ENCODE data around the gene SLC35E2B. TPM values are rescaled to one million over a fixed set of nuclear protein-coding genes. Genes with fewer than 3 reads are reported as not detected.
"Not testable (repeated sequence)": the region's sequence is repeated elsewhere in the genome, so short reads cannot be mapped to it uniquely, and the experiment has no call there.

The SLC35E2B gene
- 10 to 100 TPM; 18.4 to 22.1 TPM for total RNA-seq

DNA sequence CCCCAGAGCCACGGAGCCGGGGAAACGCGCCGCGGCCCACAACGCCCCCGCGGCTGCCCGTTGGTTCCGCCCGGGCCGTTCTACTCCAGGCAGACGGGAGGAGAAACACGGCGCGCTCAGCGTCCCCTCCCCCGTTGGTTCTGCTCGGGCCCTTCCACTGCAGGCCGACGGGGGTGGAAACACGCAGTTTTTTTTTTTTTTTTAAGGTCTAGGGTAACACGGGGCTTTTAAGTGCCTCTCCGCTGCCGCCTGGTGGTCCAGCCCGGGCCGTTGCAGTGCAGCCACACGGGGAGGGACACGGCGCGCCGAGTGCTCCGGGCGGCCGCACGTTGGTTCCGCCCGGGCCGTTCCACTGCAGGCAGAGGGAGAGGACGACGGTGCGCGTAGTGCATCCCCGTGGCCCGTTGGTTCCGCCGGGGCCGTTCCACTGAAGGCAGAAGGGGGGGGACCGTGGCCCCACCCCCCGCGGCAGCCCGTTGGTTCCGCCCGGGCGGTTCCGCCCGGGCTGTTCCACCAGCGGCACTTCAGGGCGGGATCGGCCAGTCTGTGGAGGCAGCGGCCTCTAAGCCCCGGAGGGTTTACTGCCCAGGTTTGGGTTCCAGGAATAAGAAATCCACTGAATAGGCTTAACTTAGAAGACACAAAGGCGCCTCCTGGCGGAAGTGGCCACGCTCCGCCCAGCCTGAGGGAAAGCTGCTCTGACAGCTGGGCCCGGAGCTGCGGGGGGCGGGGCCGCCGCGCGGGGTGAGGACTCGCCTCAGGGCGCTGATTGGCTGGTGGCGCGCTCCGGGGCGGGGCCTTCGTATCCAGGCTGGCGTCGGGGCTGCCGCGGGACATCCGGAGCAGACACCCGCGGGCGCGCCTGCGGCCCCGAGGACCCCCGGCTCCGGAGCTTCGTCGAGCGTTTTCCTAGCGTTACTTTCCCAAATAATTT, at the start of gene SLC35E2B:
Gene SLC35E2B, minus strand, starts transcription at position 82 of the 934 bp plus-strand sequence. CDS start 16,096 bp downstream, outside the sequence.
- peak; percentile 90 for DNase-seq (ENCODE audit: low spot score)
- not testable (repeated sequence) for H3K4me1 ChIP-seq, H3K27me3 ChIP-seq, H3K36me3 ChIP-seq, H3K9me3 ChIP-seq
- Histone ChIP-seq H3K27ac (peak within 1 kb of the TSS; percentile 85 to 86), H3K4me3 (peak within 1 kb of the TSS; percentile 49 to 68)

GRCh38 chr1:1741013-1741412, 48.4 kb upstream of the SLC35E2B start:
- H3K9me3 ChIP-seq; H3K4me1 ChIP-seq; H3K27me3 ChIP-seq; H3K27ac ChIP-seq; DNase-seq (ENCODE audit: low spot score); H3K4me3 ChIP-seq; H3K36me3 ChIP-seq: not testable (repeated sequence)

DNA sequence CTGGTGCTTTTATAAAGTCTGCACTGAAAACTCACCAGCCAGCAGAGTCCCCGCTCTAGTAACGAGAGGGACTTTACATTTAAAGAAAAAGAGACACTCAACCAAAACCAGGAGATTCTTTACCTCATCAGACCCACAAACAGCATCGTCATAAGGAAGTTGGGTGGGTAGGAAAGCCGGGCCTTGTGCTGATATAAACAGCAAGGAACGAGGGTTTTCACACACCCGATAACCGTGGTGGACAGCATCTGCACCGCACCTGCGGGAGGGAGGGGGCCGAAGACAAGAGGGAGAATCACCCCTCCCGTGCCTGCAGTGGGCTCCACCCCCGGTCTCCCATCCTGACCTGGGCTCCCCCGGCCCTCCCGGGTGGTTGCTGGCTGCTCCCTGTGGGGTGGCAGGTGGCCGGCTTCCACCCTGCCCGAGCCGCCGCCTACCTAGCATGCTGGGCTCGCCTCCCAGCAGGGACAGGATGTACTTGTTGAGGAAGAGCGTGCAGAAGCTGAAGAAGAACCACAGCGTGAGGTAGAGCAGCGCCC, 46.3 kb upstream of the SLC35E2B start:
- H3K9me3 ChIP-seq; H3K4me3 ChIP-seq; H3K36me3 ChIP-seq; DNase-seq (ENCODE audit: low spot score); H3K27ac ChIP-seq; H3K4me1 ChIP-seq; H3K27me3 ChIP-seq: not testable (repeated sequence)

- H3K27ac ChIP-seq; H3K36me3 ChIP-seq; DNase-seq (ENCODE audit: low spot score); H3K27me3 ChIP-seq; H3K9me3 ChIP-seq; H3K4me3 ChIP-seq; H3K4me1 ChIP-seq: not testable (repeated sequence)
These were observed 45.3 kb upstream of the SLC35E2B start for GRCh38 chr1:1737675-1738590.

DNA sequence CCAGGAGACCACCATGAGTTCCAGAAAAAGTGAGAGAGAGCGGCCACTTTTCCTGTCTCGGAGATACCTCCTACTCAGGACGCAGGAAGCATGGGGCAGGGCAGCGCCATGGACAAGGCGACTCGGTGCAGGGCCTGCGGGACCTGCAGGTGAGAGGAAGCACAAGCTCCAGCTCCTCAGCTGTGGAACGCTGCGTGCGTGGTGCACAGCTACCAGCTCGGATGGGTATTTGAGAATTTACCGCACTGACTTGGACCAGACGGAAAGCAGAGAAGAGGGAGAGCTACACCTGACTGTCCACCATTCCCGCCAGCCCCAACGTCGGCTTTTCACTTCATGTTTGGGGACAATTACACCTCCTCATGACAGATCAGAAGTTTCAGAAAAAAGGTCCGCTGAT, 39.8 kb upstream of the SLC35E2B start:
- Histone ChIP-seq H3K27me3 (no peaks in the 10 kb centered on the region), H3K36me3 (peaks cover 22% of the 10 kb centered on the region), H3K27ac (no peak overlapping the region), H3K9me3 (no peaks in the 10 kb centered on the region), H3K4me1 (no peaks in the 10 kb centered on the region), H3K4me3 (no peak overlapping the region)
- TF ChIP-seq, protein P1, sequence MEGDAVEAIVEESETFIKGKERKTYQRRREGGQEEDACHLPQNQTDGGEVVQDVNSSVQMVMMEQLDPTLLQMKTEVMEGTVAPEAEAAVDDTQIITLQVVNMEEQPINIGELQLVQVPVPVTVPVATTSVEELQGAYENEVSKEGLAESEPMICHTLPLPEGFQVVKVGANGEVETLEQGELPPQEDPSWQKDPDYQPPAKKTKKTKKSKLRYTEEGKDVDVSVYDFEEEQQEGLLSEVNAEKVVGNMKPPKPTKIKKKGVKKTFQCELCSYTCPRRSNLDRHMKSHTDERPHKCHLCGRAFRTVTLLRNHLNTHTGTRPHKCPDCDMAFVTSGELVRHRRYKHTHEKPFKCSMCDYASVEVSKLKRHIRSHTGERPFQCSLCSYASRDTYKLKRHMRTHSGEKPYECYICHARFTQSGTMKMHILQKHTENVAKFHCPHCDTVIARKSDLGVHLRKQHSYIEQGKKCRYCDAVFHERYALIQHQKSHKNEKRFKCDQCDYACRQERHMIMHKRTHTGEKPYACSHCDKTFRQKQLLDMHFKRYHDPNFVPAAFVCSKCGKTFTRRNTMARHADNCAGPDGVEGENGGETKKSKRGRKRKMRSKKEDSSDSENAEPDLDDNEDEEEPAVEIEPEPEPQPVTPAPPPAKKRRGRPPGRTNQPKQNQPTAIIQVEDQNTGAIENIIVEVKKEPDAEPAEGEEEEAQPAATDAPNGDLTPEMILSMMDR (IDR thresholded peaks at IDR 0.05): no peak
- no peak for DNase-seq (ENCODE audit: low spot score)

DNA sequence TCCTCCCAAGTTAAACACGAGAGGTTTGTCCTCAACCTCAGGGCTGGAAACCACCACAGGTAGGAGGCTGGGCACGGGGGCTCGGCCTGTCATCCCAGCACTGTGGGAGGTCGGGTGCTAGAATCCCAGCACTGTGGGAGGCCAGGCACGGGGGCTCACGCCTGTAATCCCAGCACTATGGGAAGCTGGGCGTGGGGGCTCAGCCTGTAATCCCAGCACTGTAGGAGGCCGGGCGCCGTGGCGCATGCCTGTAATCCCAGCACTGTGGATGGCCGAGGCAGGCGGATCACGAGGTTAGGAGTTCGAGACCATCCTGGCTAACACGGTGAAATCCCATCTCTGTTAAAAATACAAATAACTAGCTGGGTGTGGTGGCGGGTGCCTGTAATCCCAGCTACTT, 38.3 kb upstream of the SLC35E2B start:
- H3K36me3 ChIP-seq: peaks cover 22% of the 10 kb centered on the region
- no peak for DNase-seq (ENCODE audit: low spot score)
- no peaks in the 10 kb centered on the region for H3K9me3 ChIP-seq
- no peaks in the 10 kb centered on the region for H3K4me1 ChIP-seq
- H3K4me3 ChIP-seq: no peak overlapping the region
- TF ChIP-seq, protein P1 (IDR thresholded peaks at IDR 0.05): no peak
- H3K27me3 ChIP-seq: no peaks in the 10 kb centered on the region
- no peak overlapping the region for H3K27ac ChIP-seq

GRCh38 chr1:1730230-1730629, 37.6 kb upstream of the SLC35E2B start:
- peaks cover 22% of the 10 kb centered on the region for H3K36me3 ChIP-seq
- not testable (repeated sequence) for DNase-seq (ENCODE audit: low spot score); H3K27me3 ChIP-seq; H3K9me3 ChIP-seq; H3K4me1 ChIP-seq; H3K4me3 ChIP-seq; H3K27ac ChIP-seq

DNA sequence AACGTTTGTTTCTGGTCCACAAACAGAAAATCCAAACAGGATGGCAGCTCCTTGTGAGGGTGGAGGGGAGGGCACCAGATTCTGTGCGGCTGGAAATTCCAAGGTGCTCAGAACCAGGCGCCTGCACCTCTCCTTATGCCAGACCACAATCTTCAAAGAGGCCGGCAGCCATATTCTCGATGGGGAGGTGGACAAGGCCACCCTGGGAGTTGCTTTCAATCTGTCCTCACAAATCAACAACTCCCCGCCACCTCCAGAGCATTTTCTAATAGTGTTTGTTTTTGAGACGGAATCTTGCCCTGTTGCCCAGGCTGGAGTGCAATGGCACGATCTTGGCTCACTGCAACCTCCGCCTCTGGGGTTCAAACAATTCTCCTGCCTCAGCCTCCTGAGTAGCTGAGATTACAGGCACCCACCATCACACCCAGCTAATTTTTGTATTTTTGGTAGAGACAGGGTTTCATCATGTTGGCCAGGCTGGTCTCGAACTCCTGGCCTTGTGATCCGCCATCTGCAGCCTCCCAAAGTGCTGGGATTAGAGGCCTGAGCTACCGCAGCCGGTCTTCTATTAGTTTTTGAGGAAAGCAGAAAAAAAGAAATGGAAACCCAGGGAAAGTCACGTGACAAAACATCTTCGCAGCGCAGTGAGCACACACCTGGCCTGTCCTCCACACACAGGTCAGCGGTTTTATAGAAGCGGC, 36.7 kb upstream of the SLC35E2B start:
- H3K36me3 ChIP-seq: peaks cover 22% of the 10 kb centered on the region
- H3K27me3 ChIP-seq; H3K4me1 ChIP-seq; DNase-seq (ENCODE audit: low spot score); H3K9me3 ChIP-seq; H3K4me3 ChIP-seq: not testable (repeated sequence)
- H3K27ac ChIP-seq: peak overlapping the region in 1 of 2 donors; percentile 50

DNA sequence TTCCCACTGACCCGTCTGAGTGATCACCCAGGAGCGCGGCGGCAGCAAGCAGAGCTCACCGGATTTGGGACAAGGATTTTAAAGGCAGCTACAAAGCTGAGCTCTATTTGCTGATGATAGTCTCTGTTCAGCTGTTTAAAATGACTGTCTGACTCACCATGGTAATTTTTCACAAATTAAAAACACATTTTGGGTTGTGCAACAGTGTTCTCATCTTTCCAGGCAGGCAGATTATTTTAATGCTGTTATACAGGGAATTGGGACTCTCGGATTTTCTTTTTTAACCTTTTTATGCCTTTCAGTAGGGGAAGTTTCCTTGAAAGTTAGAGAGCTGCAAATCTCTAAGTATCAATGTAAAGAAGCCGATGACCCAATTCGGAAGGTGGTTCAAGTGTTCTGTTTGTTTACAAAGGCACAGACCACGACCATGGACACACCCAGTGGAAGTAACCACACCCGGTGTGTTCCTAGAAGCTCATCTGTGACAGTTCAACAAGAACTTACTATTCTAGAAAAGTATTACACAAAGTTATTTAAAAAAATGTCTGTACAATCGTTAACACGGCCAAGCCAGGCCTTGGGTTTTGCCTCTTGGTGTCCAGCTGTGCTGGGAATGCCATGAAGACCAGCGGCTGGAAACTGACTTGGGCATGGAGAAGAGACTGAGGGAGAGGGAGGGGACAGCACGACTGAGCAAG, 35.9 kb upstream of the SLC35E2B start:
- peak overlapping the region in 1 of 2 donors; percentile 50 for H3K27ac ChIP-seq

DNA sequence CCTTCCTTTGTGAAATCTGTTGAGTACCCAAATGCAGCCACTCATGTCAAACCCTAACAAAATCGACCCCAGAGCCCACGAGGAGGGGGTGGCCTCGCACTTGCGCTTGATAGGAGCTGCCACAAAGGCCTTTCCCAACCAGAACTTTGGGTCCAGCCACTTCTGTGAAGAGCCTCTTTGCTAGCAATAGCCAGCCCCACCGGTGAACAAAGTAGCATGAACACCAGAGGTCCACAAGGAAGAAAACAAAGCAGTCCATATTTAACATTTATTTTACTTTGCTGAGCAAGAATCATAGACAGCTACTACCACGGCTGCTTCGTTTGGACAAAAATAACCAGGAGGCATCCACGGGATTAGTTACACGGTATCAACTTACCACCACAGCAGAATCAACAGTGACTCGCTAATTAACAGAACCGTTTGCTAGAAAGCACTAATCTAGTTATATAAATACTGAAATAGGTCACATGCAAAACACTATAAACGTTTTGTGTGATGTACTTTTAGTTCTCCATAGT, 34.6 kb upstream of the SLC35E2B start:
- not testable (repeated sequence) for DNase-seq (ENCODE audit: low spot score); H3K27me3 ChIP-seq; H3K4me1 ChIP-seq; H3K36me3 ChIP-seq; H3K4me3 ChIP-seq; H3K27ac ChIP-seq; H3K9me3 ChIP-seq

More for the DNA sequence above, 35.9 kb upstream of the SLC35E2B start:
- H3K4me3 ChIP-seq; H3K4me1 ChIP-seq; H3K9me3 ChIP-seq; DNase-seq (ENCODE audit: low spot score); H3K27me3 ChIP-seq: not testable (repeated sequence)
- peaks cover 20% of the 10 kb centered on the region for H3K36me3 ChIP-seq

DNA sequence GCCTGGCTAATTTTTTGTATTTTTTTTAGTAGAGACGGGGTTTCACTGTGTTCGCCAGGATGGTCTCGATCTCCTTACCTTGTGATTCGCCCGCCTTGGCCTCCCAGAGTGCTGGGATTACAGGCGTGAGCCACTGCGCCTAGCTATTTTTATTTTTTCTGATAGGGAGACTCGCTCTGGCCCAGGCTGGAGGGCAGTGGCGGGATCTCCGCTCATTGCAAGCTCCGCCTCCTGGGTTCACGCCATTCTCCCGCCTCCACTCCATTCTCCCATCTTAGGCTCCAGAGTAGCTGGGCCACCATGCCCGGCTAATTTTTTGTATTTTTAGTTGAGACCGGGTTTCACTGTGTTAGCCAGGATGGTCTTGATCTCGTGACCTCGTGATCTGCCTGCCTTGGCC, 33.5 kb upstream of the SLC35E2B start:
- H3K4me3 ChIP-seq; H3K36me3 ChIP-seq; DNase-seq (ENCODE audit: low spot score); H3K27ac ChIP-seq; H3K4me1 ChIP-seq; H3K27me3 ChIP-seq; H3K9me3 ChIP-seq: not testable (repeated sequence)

Measured in right atrium auricular region (tissue), 2 donors.